Keratinocyte (primary cell): ENCODE data around the gene ACSM2A. TPM values are rescaled to one million over a fixed set of nuclear protein-coding genes. Genes with fewer than 3 reads are reported as not detected.
"Not testable (repeated sequence)": the region's sequence is repeated elsewhere in the genome, so short reads cannot be mapped to it uniquely, and the experiment has no call there.

Source experiments
- DNase-seq: peaks from one replicate; pipeline ENCODE4 v3.0.0-alpha.2; 2011; ENCODE audit warnings: low read depth, missing footprints, low spot score
- FAIRE-seq: peaks from 2 replicates; lab custom pipeline; 2011; peaks lifted over from hg19 to GRCh38; lab: Jason Lieb, UNC
- H2AFZ ChIP-seq: 2 replicates; pipeline ENCODE4 v1.6.0; 2012; ENCODE audit warnings: low read length, control low read depth, inconsistent platforms; ENCODE audit not compliant: control insufficient read depth
- H3K27ac ChIP-seq: 2 replicates; pipeline ENCODE4 v1.5.1; 2011; ENCODE audit warnings: low read length; ENCODE audit not compliant: control insufficient read depth, insufficient read depth
- H3K27me3 ChIP-seq: 3 replicates; pipeline ENCODE4 v1.6.0; 2011; ENCODE audit warnings: low read length; ENCODE audit not compliant: control insufficient read depth, insufficient read depth; ENCODE audit errors: extremely low read depth
- H3K36me3 ChIP-seq, 2 experiments: 2 replicates in 1 of 2; 3 replicates in 1 of 2; pipeline ENCODE4 v1.5.1; 2011; ENCODE audit warnings: low read length in 2 of 2, mild to moderate bottlenecking in 1 of 2; ENCODE audit not compliant: control insufficient read depth in 2 of 2, insufficient read depth in 2 of 2; ENCODE audit errors: extremely low read depth in 1 of 2
- H3K4me1 ChIP-seq: 3 replicates; pipeline ENCODE4 v1.5.1; 2011; ENCODE audit warnings: low read length; ENCODE audit not compliant: control insufficient read depth, insufficient read depth; ENCODE audit errors: extremely low read depth
- H3K4me2 ChIP-seq: 3 replicates; pipeline ENCODE4 v1.6.0; 2011; ENCODE audit warnings: low read depth, low read length; ENCODE audit not compliant: control insufficient read depth, insufficient read depth; ENCODE audit errors: extremely low read depth
- H3K4me3 ChIP-seq, 3 experiments: fragments of 200-600 bp in 1 of 3; sonication (generic) in 1 of 3; 2 replicates in 2 of 3; 3 replicates in 1 of 3; pipeline ENCODE4 v1.5.1; 2011 to 2016; ENCODE audit warnings: low read length in 3 of 3, mild to moderate bottlenecking in 3 of 3, control low read depth in 2 of 3, inconsistent platforms in 1 of 3, low read depth in 1 of 3, mixed read lengths in 1 of 3, mixed run types in 1 of 3, moderate library complexity in 1 of 3; ENCODE audit not compliant: control insufficient read depth in 2 of 3, insufficient read depth in 2 of 3; ENCODE audit errors: extremely low read depth in 1 of 3
- H3K79me2 ChIP-seq: 2 replicates; pipeline ENCODE4 v1.6.0; 2012; ENCODE audit warnings: low read length; ENCODE audit not compliant: control insufficient read depth, insufficient read depth
- H3K9ac ChIP-seq: 3 replicates; pipeline ENCODE4 v1.6.0; 2011; ENCODE audit warnings: low read length; ENCODE audit not compliant: control insufficient read depth, insufficient read depth; ENCODE audit errors: extremely low read depth
- H3K9me1 ChIP-seq: 3 replicates; pipeline ENCODE4 v1.6.0; 2011; ENCODE audit warnings: low read length; ENCODE audit not compliant: control insufficient read depth, insufficient read depth; ENCODE audit errors: extremely low read depth
- H3K9me3 ChIP-seq: 2 replicates; pipeline ENCODE4 v1.5.1; 2012; ENCODE audit warnings: low read depth, low read length; ENCODE audit not compliant: control insufficient read depth
- H4K20me1 ChIP-seq: 3 replicates; pipeline ENCODE4 v1.6.0; 2011; ENCODE audit warnings: low read length; ENCODE audit not compliant: control insufficient read depth, insufficient read depth; ENCODE audit errors: extremely low read depth
- CTCF ChIP-seq, 3 experiments: IDR thresholded peaks in 1 of 3; conservative IDR thresholded peaks in 1 of 3; optimal IDR thresholded peaks in 1 of 3; 2 replicates in 2 of 3; 3 replicates in 1 of 3; pipeline versions ENCODE3 to v1.5.1; 2011; ENCODE audit warnings: low read length in 3 of 3, mild to moderate bottlenecking in 3 of 3, moderate library complexity in 2 of 3, control low read depth in 1 of 3, inconsistent platforms in 1 of 3; ENCODE audit not compliant: insufficient read depth in 2 of 3; ENCODE audit errors: extremely low read depth in 1 of 3
- EZH2 ChIP-seq: IDR thresholded peaks from one replicate; pipeline ENCODE4 v1.6.1; 2012; ENCODE audit warnings: inconsistent platforms, mild to moderate bottlenecking, low read length, moderate library complexity
- dilution Hi-C: fragments of 300-500 bp; cut with MboI; formaldehyde crosslinking; loops from one replicate; pipeline ENCODE4 v1.7.0; 2020; ENCODE audit warnings: low sequenced_read_pairs; ENCODE audit not compliant: extremely low pct_ligation_motif_present
- polyA minus RNA-seq, 3 experiments: library from RNA; depleted of rRNA, polyadenylated mRNA; stranded (reverse); fragments of >200 nt; gene quantifications; 1 replicate in 1 of 3; 2 replicates in 1 of 3; 3 replicates in 1 of 3; pipeline ENCODE4 v1.2.3, GENCODE V29; 2011
- polyA plus RNA-seq, 5 experiments: library from polyadenylated mRNA; depleted of rRNA in 3 of 5; stranded (reverse) in 3 of 5; stranded (forward) in 1 of 5; unstranded in 1 of 5; fragments of >200 nt; gene quantifications; 1 replicate in 1 of 5; 2 replicates in 3 of 5; 3 replicates in 1 of 5; pipeline versions ENCODE4 v1.2.1 to v1.2.3, GENCODE V29; 2011 to 2012; ENCODE audit warnings: missing spikeins in 2 of 5, low read depth in 1 of 5, low replicate concordance in 1 of 5

The ACSM2A gene
- polyA plus RNA-seq (not detected in 3 replicates), polyA minus RNA-seq (not detected in 3 replicates)
- polyA plus RNA-seq (2011; ENCODE audit: low read depth): not detected
- polyA plus RNA-seq (2011; cell fraction: cytosol; rRNA removed): not detected in 2 replicates
- not detected in 2 replicates for polyA plus RNA-seq (2011; cell fraction: nucleus; rRNA removed)
- polyA plus RNA-seq (2012; ENCODE audit: low replicate concordance): not detected in 2 replicates
- polyA minus RNA-seq (2011; cell fraction: cytosol; rRNA and poly(A)+ RNA removed): not detected
- not detected in 2 replicates for polyA minus RNA-seq (2011; cell fraction: nucleus; rRNA and poly(A)+ RNA removed)

GRCh38 chr16:20451364-20451763 lies at the start of gene ACSM2A:
ACSM2A (plus strand) TSS chr16:20451521; CDS start chr16:20460115, 8,594 bp downstream.
- H3K4me1 ChIP-seq, H3K27ac ChIP-seq, dilution Hi-C loops, FAIRE-seq, H3K4me3 ChIP-seq, H3K9me1 ChIP-seq, H3K4me2 ChIP-seq, H3K9me3 ChIP-seq, H2AFZ ChIP-seq, H3K27me3 ChIP-seq, H4K20me1 ChIP-seq, H3K9ac ChIP-seq, H3K79me2 ChIP-seq, H3K36me3 ChIP-seq, DNase-seq: not testable (repeated sequence)

GRCh38 chr16:20402651-20403050 lies 48.7 kb upstream of the ACSM2A start:
- no peak for FAIRE-seq
- H3K27ac ChIP-seq: no peak overlapping the region

More at GRCh38 chr16:20402651-20403050, 48.7 kb upstream of the ACSM2A start:
- no peaks in the 10 kb centered on the region for H3K79me2 ChIP-seq
- TF ChIP-seq EZH2: no peak
- TF ChIP-seq CTCF (optimal IDR thresholded peaks at IDR 0.05 in 1 of 3, IDR thresholded peaks at IDR 0.05 in 1 of 3, conservative IDR thresholded peaks at IDR 0.05 in 1 of 3; ENCODE audit: extremely low read depth in 1 of 3, insufficient read depth in 2 of 3, low read length in 3 of 3): no peak
- no peaks in the 10 kb centered on the region for H3K9me3 ChIP-seq
- no peaks in the 10 kb centered on the region for H4K20me1 ChIP-seq
- dilution Hi-C loops: no loop called here
- H3K4me1 ChIP-seq: no peaks in the 10 kb centered on the region
- no peak overlapping the region for H3K9ac ChIP-seq
- no peak overlapping the region for H3K4me3 ChIP-seq
- no peak overlapping the region for H3K4me2 ChIP-seq
- no peak for DNase-seq
- no peaks in the 10 kb centered on the region for H3K36me3 ChIP-seq
- no peaks in the 10 kb centered on the region for H3K9me1 ChIP-seq
- no peaks in the 10 kb centered on the region for H3K27me3 ChIP-seq
- no peak overlapping the region for H2AFZ ChIP-seq
